GM19452 (cell line): ENCODE data around the gene P2RY2.
"Not testable (repeated sequence)": the region's sequence is repeated elsewhere in the genome, so short reads cannot be mapped to it uniquely, and the experiment has no call there.

Experiments used
- ATAC-seq: cut with Tn5 transposase; IDR thresholded peaks from one replicate; pipeline ENCODE4 v1.9.1; 2021; ENCODE audit not compliant: unreplicated experiment

The P2RY2 gene

GRCh38 chr11:73265853-73266645, 48.0 kb downstream of the P2RY2 start:
- no peak for ATAC-seq

GRCh38 chr11:73266646-73267020, 48.6 kb downstream of the P2RY2 start:
- no peak for ATAC-seq

- ATAC-seq, result no peak
Measured at GRCh38 chr11:73267122-73267846, 49.2 kb downstream of the P2RY2 start.

- ATAC-seq, result no peak
Measured at GRCh38 chr11:73267906-73268540, 49.9 kb downstream of the P2RY2 start.

- ATAC-seq, result no peak
Measured at GRCh38 chr11:73268671-73269271, 50.7 kb downstream of the P2RY2 start.

GRCh38 chr11:73269459-73270015, 51.5 kb downstream of the P2RY2 start:
- no peak for ATAC-seq

GRCh38 chr11:73270016-73270854, 52.2 kb downstream of the P2RY2 start:
- ATAC-seq, result no peak

- ATAC-seq, result no peak
Measured at GRCh38 chr11:73270855-73271477, 52.9 kb downstream of the P2RY2 start.

- ATAC-seq, result not testable (repeated sequence)
Measured at GRCh38 chr11:73271478-73271865, 53.4 kb downstream of the P2RY2 start.

GRCh38 chr11:73271936-73272679, 54.0 kb downstream of the P2RY2 start, which contains the start of gene P2RY6:
Gene P2RY6, plus strand, starts transcription at chr11:73272338. Its CDS starts 24,181 bp downstream, at chr11:73296519.
- no peak for ATAC-seq

GRCh38 chr11:73272680-73273038, 54.6 kb downstream of the P2RY2 start:
- ATAC-seq, result no peak

- no peak for ATAC-seq
Measured at GRCh38 chr11:73273222-73273895, 55.3 kb downstream of the P2RY2 start.

- not testable (repeated sequence) for ATAC-seq
Measured at GRCh38 chr11:73274191-73274590, 56.1 kb downstream of the P2RY2 start.

- no peak for ATAC-seq
Measured at GRCh38 chr11:73274722-73275380, 56.8 kb downstream of the P2RY2 start.

- no peak for ATAC-seq
Measured at GRCh38 chr11:73275381-73275750, 57.3 kb downstream of the P2RY2 start.

- ATAC-seq, result no peak
Measured at GRCh38 chr11:73277467-73277866, 59.4 kb downstream of the P2RY2 start.

GRCh38 chr11:73280626-73281025, 62.5 kb downstream of the P2RY2 start:
- no peak for ATAC-seq

- ATAC-seq, result no peak
Measured at GRCh38 chr11:73281201-73281741, 63.2 kb downstream of the P2RY2 start.
